ENCODE measurements around the gene BCAS4.

BCAS4 gene

DNA sequence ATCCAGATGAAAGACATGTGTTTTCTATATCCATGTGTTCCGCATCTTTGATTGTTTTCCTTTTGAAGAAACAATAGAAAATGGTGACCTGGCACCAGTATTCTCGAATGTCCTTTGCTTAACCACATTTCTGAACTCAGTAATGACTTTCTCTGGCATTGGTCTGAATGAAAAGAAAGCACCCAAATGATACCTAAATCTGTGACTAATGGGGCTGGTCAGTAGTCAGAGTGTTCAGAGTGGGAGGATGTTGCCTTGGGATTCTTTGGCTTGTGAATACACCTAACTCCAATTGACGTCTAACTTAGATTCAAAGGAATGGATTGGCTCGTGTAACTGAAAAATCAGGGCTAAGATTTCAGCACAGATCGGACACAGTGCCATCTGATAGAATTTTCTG is 36.4 kb upstream of the BCAS4 start:
- H3K27ac ChIP-seq (ENCODE audit: low read length) = no peak overlapping the region

DNA sequence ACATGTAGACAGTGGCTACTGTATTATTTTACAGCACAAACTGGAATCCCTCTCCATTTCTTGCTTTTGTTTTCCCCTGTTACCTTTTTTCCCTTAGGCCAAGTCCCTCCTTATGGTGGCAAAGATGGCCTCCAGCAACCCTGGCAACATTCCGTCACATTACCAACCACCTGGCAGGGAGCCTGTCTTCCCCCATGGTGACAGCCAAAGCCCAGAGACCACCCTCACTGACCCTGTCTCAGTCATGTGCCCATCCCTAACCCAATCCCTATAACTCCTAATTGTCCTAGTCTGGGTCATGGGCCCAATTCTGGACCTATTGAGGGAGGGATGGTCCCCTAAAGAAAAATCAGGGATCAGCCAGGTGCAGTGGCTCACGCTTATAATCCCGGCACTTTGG is 35.9 kb upstream of the BCAS4 start:
- H3K9ac ChIP-seq (ENCODE audit: low read length) = no peak overlapping the region
- TF ChIP-seq EZH2phosphoT487 (IDR thresholded peaks at IDR 0.05; ENCODE audit: low read depth) (no peak), CTCF (IDR thresholded peaks at IDR 0.05; ENCODE audit: low read depth, low read length) (no peak)

More for the DNA sequence above, 36.4 kb upstream of the BCAS4 start:
- no peak overlapping the region for H2AFZ ChIP-seq (ENCODE audit: low read depth, low read length)
- H3K36me3 ChIP-seq (replicated peaks; ENCODE audit: low read depth, low read length) = no peaks in the 10 kb centered on the region
- H3K79me2 ChIP-seq (ENCODE audit: low read length) = no peaks in the 10 kb centered on the region
- no peak overlapping the region for H3K4me3 ChIP-seq (ENCODE audit: low read length)
- TF ChIP-seq EZH2phosphoT487 (IDR thresholded peaks at IDR 0.05; ENCODE audit: low read depth) = no peak
- TF ChIP-seq CTCF (IDR thresholded peaks at IDR 0.05; ENCODE audit: low read depth, low read length) = no peak
- H4K20me1 ChIP-seq (ENCODE audit: insufficient read depth, low read length) = no peaks in the 10 kb centered on the region
- H3K9me3 ChIP-seq (ENCODE audit: insufficient read depth, low read length) = no peaks in the 10 kb centered on the region
- H3K27me3 ChIP-seq (ENCODE audit: low read depth, low read length) = no peaks in the 10 kb centered on the region
- H3K9ac ChIP-seq (ENCODE audit: low read length) = no peak overlapping the region
- H3K4me1 ChIP-seq (ENCODE audit: low read length) = peaks cover 6% of the 10 kb centered on the region; the same call in 1 of the 2 replicates
- H3K4me2 ChIP-seq (ENCODE audit: low read length) = no peak overlapping the region

DNA sequence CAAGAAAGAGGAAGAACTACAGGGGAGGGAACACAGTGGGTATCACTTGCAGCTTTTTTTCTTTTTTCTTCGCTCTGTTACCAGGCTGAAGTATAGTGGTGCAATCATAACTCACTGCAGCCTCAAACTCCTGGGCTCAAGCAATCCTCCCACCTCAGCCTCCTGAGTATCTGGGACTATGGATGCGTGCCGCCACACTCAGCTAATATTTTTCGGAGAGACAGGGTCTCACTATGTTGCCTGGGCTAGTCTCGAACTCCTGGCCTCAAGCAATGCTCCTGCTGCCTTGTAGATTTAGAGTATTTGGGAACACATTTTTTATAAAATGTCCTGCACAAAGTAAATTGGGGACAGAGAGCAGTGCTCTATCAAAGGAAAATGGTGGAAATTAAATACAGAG is 35.2 kb upstream of the BCAS4 start:
- Histone ChIP-seq H3K27ac (ENCODE audit: low read length) (no peak overlapping the region), H3K27me3 (ENCODE audit: low read depth, low read length) (0 out of 2 replicates have a peak, but pooled peaks cover 4% of the 10 kb centered on the region), H3K9me3 (ENCODE audit: insufficient read depth, low read length) (no peaks in the 10 kb centered on the region), H3K9ac (ENCODE audit: low read length) (no peak overlapping the region), H3K4me1 (ENCODE audit: low read length) (peaks cover 12% of the 10 kb centered on the region; the same call in 1 of the 2 replicates), H3K79me2 (ENCODE audit: low read length) (no peaks in the 10 kb centered on the region), H3K36me3 (replicated peaks; ENCODE audit: low read depth, low read length) (no peaks in the 10 kb centered on the region), H3K4me3 (ENCODE audit: low read length) (no peak overlapping the region), H3K4me2 (ENCODE audit: low read length) (no peak overlapping the region), H4K20me1 (ENCODE audit: insufficient read depth, low read length) (no peaks in the 10 kb centered on the region), H2AFZ (ENCODE audit: low read depth, low read length) (no peak overlapping the region)
- TF ChIP-seq EZH2phosphoT487 (IDR thresholded peaks at IDR 0.05; ENCODE audit: low read depth) (no peak), CTCF (IDR thresholded peaks at IDR 0.05; ENCODE audit: low read depth, low read length) (no peak)

More for the DNA sequence above, 35.9 kb upstream of the BCAS4 start:
- Histone ChIP-seq H3K27ac (ENCODE audit: low read length) (no peak overlapping the region), H3K4me1 (ENCODE audit: low read length) (peaks cover 11% of the 10 kb centered on the region; the same call in 1 of the 2 replicates), H4K20me1 (ENCODE audit: insufficient read depth, low read length) (no peaks in the 10 kb centered on the region), H3K79me2 (ENCODE audit: low read length) (no peaks in the 10 kb centered on the region), H3K9me3 (ENCODE audit: insufficient read depth, low read length) (no peaks in the 10 kb centered on the region), H2AFZ (ENCODE audit: low read depth, low read length) (no peak overlapping the region), H3K27me3 (ENCODE audit: low read depth, low read length) (0 out of 2 replicates have a peak, but pooled peaks cover 1% of the 10 kb centered on the region), H3K36me3 (replicated peaks; ENCODE audit: low read depth, low read length) (no peaks in the 10 kb centered on the region), H3K4me3 (ENCODE audit: low read length) (no peak overlapping the region), H3K4me2 (ENCODE audit: low read length) (no peak overlapping the region)

- no peak overlapping the region for H2AFZ ChIP-seq (ENCODE audit: low read depth, low read length)
- TF ChIP-seq EZH2phosphoT487 (IDR thresholded peaks at IDR 0.05; ENCODE audit: low read depth) = no peak
- TF ChIP-seq CTCF (IDR thresholded peaks at IDR 0.05; ENCODE audit: low read depth, low read length) = no peak
- no peaks in the 10 kb centered on the region for H4K20me1 ChIP-seq (ENCODE audit: insufficient read depth, low read length)
- H3K27ac ChIP-seq (ENCODE audit: low read length) = no peak overlapping the region
- H3K79me2 ChIP-seq (ENCODE audit: low read length) = no peaks in the 10 kb centered on the region
- no peak overlapping the region for H3K4me2 ChIP-seq (ENCODE audit: low read length)
- no peak overlapping the region for H3K9ac ChIP-seq (ENCODE audit: low read length)
- H3K27me3 ChIP-seq (ENCODE audit: low read depth, low read length) = 0 out of 2 replicates have a peak, but pooled peaks cover 6% of the 10 kb centered on the region
- H3K4me1 ChIP-seq (ENCODE audit: low read length) = peaks cover 12% of the 10 kb centered on the region; the same call in 1 of the 2 replicates
- no peak overlapping the region for H3K4me3 ChIP-seq (ENCODE audit: low read length)
- H3K36me3 ChIP-seq (replicated peaks; ENCODE audit: low read depth, low read length) = no peaks in the 10 kb centered on the region
- no peaks in the 10 kb centered on the region for H3K9me3 ChIP-seq (ENCODE audit: insufficient read depth, low read length)
Observed at GRCh38 chr20:50762045-50762422, 32.8 kb upstream of the BCAS4 start.

Measured in OCI-LY3 (cell line).